GM21723 (cell line): ENCODE measurements around the gene AGFG1.
"Not testable (repeated sequence)": the region's sequence is repeated elsewhere in the genome, so short reads cannot be mapped to it uniquely, and the experiment has no call there.

ENCODE experiments used
- ATAC-seq: cut with Tn5 transposase; IDR thresholded peaks from one replicate; pipeline ENCODE4 v1.9.1; 2021; ENCODE audit warnings: mild to moderate bottlenecking, moderate library complexity; ENCODE audit not compliant: unreplicated experiment

AGFG1 gene

DNA sequence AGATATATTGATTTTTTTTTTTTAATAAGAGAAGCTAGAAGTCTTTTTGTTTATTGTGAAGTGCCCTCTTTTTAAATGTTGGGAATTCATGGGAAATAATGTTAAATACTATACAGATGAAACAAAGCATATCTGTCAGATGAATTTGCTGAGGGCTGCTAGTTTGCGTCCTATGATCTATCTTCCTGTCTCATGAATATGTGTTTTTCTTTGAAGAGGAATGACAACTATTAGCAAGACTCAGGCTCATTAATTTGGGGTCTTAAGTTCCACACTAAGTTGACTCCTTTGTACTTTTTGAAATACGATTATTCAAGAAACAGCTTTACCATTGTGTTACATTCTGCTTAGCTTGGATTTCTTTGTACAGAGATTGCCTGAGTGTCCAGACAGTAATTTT lies 57.9 kb downstream of the AGFG1 start:
- ATAC-seq: no peak

GRCh38 chr2:227534714-227535113 lies 62.8 kb downstream of the AGFG1 start:
- ATAC-seq: peak; percentile 94

- ATAC-seq: no peak
Measured at GRCh38 chr2:227536445-227536844, 64.5 kb downstream of the AGFG1 start.

- ATAC-seq: no peak
Measured at GRCh38 chr2:227539465-227539956, 67.6 kb downstream of the AGFG1 start.

DNA sequence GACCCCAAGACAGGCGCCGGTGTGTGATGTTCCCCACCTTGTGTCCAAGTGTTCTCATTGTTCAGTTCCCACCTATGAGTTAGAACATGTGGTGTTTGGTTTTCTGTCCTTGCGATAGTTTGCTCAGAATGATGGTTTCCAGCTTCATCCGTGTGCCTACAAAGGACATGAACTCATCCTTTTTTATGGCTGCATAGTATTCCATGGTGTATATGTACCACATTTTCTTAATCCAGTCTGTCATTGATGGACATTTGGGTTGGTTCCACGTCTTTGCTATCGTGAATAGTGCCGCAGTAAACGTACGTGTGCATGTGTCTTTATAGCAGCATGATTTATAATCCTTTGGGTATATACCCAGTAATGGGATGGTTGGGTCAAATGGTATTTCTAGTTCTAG lies 68.4 kb downstream of the AGFG1 start:
- ATAC-seq: not testable (repeated sequence)

DNA sequence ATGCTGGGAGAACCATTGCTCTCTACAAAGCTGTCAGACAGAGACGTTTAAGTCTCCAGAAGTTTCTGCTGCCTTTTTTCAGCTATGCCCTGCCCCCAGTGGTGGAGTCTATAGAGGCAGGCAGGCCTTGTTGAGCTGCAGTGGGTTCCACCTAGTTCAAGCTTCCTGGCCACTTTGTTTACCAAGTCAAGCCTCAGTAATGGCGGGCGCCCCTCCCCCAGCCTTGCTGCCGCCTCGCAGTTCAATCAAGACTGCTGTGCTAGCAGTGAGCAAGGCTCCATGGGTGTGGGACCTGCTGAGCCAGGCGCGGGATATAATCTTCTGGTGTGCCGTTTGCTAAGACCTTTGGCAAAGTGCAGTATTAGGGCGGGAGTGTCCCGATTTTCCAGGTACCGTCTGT lies 74.0 kb downstream of the AGFG1 start:
- no peak for ATAC-seq

GRCh38 chr2:227551836-227552235 lies 79.9 kb downstream of the AGFG1 start:
- ATAC-seq: no peak

GRCh38 chr2:227562581-227562980 lies 90.6 kb downstream of the AGFG1 start:
- ATAC-seq: no peak

- ATAC-seq: no peak
Measured at GRCh38 chr2:227565080-227565479, 93.1 kb downstream of the AGFG1 start.

DNA sequence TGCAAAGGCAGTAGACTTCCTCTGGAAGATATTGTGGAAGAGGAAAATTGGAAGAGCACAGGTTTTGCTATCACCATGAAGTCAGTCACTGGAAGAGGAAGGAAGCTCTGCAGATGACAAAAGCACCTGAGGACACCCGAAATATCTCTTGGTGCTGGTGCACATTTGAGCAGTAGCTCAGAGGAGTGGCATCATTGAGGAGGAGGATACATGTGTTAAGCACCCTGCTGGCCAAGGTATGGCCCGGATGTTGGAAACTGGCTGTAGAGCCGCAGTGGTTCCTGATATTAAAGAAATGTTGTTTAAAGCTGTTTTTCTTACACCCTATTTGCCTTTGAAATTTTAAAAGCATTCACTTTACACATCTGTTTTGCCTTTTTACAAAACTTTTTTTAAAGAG lies 94.1 kb downstream of the AGFG1 start:
- no peak for ATAC-seq

GRCh38 chr2:227568852-227569169 lies 96.9 kb downstream of the AGFG1 start:
- no peak for ATAC-seq

GRCh38 chr2:227570615-227571014 lies 98.7 kb downstream of the AGFG1 start:
- no peak for ATAC-seq

DNA sequence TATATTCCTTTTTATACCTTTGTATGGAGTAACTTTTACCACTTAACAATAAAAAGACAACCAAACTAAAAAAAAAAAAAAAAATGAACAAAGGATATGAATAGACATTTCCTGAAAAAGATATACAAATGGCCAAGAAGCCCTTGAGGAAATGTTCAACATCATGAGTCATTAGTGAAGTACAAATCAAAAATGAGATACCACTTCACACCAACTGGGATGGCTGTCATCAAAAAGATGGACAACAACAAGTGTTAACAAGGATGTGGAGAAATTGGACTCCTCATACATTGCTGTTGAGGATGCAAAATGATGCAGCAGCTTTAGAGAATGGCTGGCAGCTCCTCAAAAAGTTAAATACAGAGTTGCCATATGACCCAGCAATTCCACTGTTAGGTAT lies 104.2 kb downstream of the AGFG1 start:
- ATAC-seq: no peak

DNA sequence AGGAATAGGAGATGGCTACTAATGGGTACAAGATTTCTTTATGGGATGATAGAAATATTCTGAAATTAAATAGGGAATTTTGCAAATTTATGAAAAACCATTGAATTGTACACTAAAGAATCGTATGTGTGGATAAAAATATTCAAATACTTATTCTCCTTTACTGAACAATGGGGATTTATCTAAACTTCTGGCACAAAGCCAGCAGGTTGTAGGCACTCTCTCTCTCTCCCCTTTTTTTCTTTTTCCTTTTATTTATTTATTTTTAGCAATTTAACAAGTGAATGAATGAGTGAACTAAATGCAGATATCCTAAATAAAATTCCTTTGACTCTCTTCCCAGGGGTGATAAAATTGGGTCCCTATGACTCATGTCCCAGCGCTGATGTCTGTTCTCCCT lies 104.9 kb downstream of the AGFG1 start:
- ATAC-seq: no peak

DNA sequence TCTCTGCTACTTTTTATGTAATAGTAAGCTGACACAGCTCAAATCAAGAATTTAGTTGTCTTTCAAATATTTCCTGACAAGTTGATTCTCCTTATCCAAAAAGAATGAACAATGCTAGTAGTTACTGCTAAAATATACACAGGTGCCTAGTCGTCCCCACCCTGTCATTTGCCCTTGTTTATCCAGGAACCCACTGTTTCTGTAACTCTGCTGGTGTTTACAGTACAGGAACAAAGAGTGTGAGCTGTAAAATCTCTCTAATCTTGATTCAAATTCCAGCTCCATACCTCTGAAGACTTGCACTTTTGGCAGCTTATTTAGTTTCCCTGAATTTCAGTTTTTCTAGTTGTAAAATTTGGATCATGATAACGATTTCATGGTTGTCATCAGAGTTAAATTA lies 105.6 kb downstream of the AGFG1 start:
- no peak for ATAC-seq

DNA sequence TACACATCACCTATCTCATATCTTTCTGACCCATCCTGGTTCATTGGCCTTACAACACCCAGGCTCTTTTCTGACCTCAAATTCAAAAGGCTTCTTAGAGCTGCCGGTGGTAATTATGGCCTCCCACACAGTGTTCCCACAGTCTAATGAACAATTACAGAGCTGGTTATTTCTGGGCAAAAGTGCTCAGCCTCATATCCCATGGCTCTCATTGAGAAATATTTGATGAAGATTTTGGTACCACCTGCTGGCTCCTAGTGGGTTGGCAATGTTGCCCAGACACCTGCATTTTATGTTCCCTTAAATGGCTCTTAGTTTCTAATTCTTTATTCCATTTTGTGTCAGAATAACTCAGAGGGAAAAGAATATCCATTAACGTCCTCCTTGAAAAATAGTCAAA lies 106.7 kb downstream of the AGFG1 start:
- ATAC-seq: no peak

DNA sequence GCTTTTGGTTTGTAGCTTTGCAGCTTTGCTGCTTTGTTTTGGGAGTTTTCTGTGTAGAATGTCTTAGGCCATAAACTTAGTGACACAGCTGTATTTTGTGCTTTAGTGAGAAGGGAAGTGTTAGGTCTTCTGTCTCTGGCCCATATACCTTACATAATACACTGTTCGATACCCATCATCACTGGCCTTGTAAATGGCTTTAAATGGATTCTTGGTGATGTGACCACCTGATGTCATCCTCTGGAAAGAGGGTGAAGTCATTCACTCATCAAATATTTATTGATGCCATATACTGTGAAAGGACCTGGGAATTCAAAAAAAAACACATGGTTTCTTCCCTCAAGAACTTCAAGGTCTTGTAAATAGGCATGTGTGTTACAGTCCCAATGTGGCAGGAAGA lies 107.8 kb downstream of the AGFG1 start:
- no peak for ATAC-seq

GRCh38 chr2:227582369-227582768 lies 110.4 kb downstream of the AGFG1 start:
- no peak for ATAC-seq

DNA sequence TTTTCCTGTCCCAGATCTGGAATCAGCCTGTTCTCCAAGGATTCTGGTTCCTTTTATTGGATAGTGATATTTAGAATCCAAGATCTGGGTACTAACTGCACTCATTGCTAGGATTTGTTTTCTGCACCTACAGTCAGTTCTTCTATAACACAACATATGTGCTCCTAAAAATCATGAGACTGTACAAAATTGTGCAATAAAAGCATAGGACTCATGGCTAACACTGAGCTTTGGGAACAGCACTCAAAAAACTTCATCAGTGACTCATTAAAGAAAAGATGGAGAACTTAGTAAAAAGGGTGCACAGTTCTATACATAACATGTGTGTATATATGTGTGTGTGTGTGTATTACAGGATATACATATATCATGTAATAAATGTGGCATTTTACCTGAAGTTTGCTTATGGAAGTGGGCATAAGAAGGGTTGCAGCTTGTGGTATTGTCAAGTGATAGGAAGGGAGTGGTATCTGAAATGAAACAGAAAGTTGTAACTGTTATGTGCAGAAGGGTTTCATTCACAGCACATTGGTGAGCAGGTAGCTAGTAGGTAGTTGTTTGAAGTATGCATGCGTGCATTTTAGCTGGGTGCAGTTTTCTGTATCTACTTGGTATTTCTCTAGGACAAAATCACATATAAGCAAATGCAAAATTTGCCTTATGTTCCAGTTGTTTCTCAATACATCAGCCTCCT lies 120.9 kb downstream of the AGFG1 start:
- peak; percentile 88 for ATAC-seq

GRCh38 chr2:227595797-227596196 lies 123.8 kb downstream of the AGFG1 start:
- no peak for ATAC-seq

DNA sequence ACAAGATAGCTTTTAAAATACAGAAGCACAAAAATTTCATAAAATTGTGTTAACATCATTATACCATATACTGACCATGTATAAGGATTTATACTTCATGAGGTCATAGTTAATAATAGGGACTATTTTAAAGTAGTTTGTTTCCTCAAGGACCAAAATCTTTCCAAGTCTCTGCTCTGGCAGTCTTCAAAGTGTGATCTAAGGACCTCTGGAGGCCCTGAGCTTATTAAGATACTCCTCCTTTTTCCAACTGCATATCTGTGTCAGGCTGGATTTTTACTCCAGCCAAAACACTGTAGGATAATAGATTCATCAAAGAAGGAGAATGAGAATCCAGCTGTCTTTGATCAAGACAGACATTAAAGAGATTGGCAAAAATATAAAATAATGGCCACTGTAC lies 125.1 kb downstream of the AGFG1 start:
- no peak for ATAC-seq

GRCh38 chr2:227597998-227598397 lies 126.0 kb downstream of the AGFG1 start:
- ATAC-seq: no peak

- not testable (repeated sequence) for ATAC-seq
Measured at GRCh38 chr2:227598835-227599503, 127.0 kb downstream of the AGFG1 start, which contains the start of gene SCYGR2. Gene SCYGR2, plus strand, starts transcription at chr2:227598893. Its CDS starts 0 bp downstream, at chr2:227598893.
